Measurements from ENCODE around the gene UGT1A7. TPM values are rescaled to one million over a fixed set of nuclear protein-coding genes. Genes with fewer than 3 reads are reported as not detected.

The UGT1A7 gene
- polyA plus RNA-seq, 1 donor from 2014 or later, result not detected

DNA sequence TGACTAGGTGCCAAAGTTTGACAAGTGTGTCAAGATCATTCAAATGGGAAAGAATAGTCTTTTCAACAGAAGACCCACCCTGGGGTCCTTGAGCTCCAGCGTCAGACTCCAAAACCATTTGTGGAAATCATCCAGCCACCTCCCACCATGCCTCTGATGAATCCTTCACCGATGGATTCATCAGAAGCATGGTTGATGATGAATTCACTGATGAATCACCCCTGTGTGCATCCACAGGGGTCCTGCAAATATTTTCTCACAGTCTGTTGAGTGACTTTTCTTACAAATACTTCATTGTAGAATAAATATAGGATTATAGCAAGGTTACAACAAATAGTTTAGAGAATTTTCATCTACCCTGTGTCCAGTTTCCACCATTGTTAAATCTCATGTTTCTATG is 5.7 kb upstream of the UGT1A7 start:
- Histone ChIP-seq H3F3A (ENCODE audit: insufficient read depth, low read length, poor library complexity, severe bottlenecking) (no peaks in the 10 kb centered on the region), H3K4me2 (ENCODE audit: low read length) (no peak overlapping the region), H3K4me3 (ENCODE audit: low read length) (no peak overlapping the region), H3K79me2 (replicated peaks; ENCODE audit: insufficient read depth, low read length) (no peaks in the 10 kb centered on the region), H3K9me2 (ENCODE audit: insufficient read depth, low read length) (no peaks in the 10 kb centered on the region), H3K27me3 (ENCODE audit: insufficient read depth, low read depth, low read length) (no peaks in the 10 kb centered on the region), H3K27ac (ENCODE audit: low read length) (no peak overlapping the region), H4K20me1 (ENCODE audit: insufficient read depth) (no peaks in the 10 kb centered on the region), H3K36me3 (ENCODE audit: insufficient read depth, low read length) (no peaks in the 10 kb centered on the region), H2AFZ (ENCODE audit: low read depth, low read length) (no peak overlapping the region), H3K9ac (ENCODE audit: low read length) (no peak overlapping the region), H3K9me3 (ENCODE audit: low read length) (no peaks in the 10 kb centered on the region)
- TF ChIP-seq, protein P1, sequence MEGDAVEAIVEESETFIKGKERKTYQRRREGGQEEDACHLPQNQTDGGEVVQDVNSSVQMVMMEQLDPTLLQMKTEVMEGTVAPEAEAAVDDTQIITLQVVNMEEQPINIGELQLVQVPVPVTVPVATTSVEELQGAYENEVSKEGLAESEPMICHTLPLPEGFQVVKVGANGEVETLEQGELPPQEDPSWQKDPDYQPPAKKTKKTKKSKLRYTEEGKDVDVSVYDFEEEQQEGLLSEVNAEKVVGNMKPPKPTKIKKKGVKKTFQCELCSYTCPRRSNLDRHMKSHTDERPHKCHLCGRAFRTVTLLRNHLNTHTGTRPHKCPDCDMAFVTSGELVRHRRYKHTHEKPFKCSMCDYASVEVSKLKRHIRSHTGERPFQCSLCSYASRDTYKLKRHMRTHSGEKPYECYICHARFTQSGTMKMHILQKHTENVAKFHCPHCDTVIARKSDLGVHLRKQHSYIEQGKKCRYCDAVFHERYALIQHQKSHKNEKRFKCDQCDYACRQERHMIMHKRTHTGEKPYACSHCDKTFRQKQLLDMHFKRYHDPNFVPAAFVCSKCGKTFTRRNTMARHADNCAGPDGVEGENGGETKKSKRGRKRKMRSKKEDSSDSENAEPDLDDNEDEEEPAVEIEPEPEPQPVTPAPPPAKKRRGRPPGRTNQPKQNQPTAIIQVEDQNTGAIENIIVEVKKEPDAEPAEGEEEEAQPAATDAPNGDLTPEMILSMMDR (IDR thresholded peaks at IDR 0.05; ENCODE audit: poor library complexity, severe bottlenecking), result no peak
- TF ChIP-seq TAF1 (IDR thresholded peaks at IDR 0.05; ENCODE audit: low read depth) (no peak), EP300 (conservative IDR thresholded peaks at IDR 0.05; ENCODE audit: poor library complexity, severe bottlenecking) (no peak), MXI1 (conservative IDR thresholded peaks at IDR 0.05; ENCODE audit: poor library complexity, severe bottlenecking) (no peak), RAD21 (conservative IDR thresholded peaks at IDR 0.05) (no peak), EZH2 (IDR thresholded peaks at IDR 0.05; ENCODE audit: borderline replicate concordance, insufficient read depth, low read length, poor library complexity, severe bottlenecking) (no peak), SMC3 (conservative IDR thresholded peaks at IDR 0.05; ENCODE audit: poor library complexity) (no peak), POLR2AphosphoS5 (IDR thresholded peaks at IDR 0.05) (no peak)
- TF ChIP-seq, protein P2, sequence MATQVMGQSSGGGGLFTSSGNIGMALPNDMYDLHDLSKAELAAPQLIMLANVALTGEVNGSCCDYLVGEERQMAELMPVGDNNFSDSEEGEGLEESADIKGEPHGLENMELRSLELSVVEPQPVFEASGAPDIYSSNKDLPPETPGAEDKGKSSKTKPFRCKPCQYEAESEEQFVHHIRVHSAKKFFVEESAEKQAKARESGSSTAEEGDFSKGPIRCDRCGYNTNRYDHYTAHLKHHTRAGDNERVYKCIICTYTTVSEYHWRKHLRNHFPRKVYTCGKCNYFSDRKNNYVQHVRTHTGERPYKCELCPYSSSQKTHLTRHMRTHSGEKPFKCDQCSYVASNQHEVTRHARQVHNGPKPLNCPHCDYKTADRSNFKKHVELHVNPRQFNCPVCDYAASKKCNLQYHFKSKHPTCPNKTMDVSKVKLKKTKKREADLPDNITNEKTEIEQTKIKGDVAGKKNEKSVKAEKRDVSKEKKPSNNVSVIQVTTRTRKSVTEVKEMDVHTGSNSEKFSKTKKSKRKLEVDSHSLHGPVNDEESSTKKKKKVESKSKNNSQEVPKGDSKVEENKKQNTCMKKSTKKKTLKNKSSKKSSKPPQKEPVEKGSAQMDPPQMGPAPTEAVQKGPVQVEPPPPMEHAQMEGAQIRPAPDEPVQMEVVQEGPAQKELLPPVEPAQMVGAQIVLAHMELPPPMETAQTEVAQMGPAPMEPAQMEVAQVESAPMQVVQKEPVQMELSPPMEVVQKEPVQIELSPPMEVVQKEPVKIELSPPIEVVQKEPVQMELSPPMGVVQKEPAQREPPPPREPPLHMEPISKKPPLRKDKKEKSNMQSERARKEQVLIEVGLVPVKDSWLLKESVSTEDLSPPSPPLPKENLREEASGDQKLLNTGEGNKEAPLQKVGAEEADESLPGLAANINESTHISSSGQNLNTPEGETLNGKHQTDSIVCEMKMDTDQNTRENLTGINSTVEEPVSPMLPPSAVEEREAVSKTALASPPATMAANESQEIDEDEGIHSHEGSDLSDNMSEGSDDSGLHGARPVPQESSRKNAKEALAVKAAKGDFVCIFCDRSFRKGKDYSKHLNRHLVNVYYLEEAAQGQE (IDR thresholded peaks at IDR 0.05; ENCODE audit: borderline replicate concordance), result no peak

DNA sequence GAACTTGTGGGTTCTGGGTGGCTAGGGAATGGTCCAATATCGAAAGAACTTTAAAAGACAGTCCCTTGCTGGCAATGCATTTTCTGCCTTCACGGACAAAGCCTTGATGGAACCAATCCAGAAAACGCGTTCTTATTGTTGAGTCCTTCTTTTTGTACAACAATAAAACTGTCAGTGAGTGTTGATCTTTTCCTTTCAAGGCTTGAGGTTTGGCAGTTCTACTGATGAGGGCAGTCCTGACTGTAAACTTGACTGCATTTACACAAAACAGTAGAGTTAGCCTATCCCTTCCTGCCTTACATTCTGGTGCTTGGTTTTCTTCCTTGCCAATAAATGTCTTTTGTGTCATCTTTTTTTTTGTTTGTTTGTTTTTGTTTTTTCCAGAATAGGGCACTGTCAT is 2.5 kb upstream of the UGT1A7 start:
- no peak for TF ChIP-seq EP300 (conservative IDR thresholded peaks at IDR 0.05; ENCODE audit: poor library complexity, severe bottlenecking)
- no peak for TF ChIP-seq POLR2AphosphoS5 (IDR thresholded peaks at IDR 0.05)
- no peak for TF ChIP-seq SMC3 (conservative IDR thresholded peaks at IDR 0.05; ENCODE audit: poor library complexity)
- no peak for TF ChIP-seq TAF1 (IDR thresholded peaks at IDR 0.05; ENCODE audit: low read depth)
- no peak for TF ChIP-seq EZH2 (IDR thresholded peaks at IDR 0.05; ENCODE audit: borderline replicate concordance, insufficient read depth, low read length, poor library complexity, severe bottlenecking)
- TF ChIP-seq, protein P1 (IDR thresholded peaks at IDR 0.05; ENCODE audit: poor library complexity, severe bottlenecking), result no peak
- TF ChIP-seq MXI1 (conservative IDR thresholded peaks at IDR 0.05; ENCODE audit: poor library complexity, severe bottlenecking), result no peak
- TF ChIP-seq, protein P2 (IDR thresholded peaks at IDR 0.05; ENCODE audit: borderline replicate concordance), result no peak
- no peak for TF ChIP-seq RAD21 (conservative IDR thresholded peaks at IDR 0.05)
- Histone ChIP-seq H3K9ac (ENCODE audit: low read length) (no peak overlapping the region), H3K79me2 (replicated peaks; ENCODE audit: insufficient read depth, low read length) (no peaks in the 10 kb centered on the region), H3K36me3 (ENCODE audit: insufficient read depth, low read length) (no peaks in the 10 kb centered on the region), H3K4me3 (ENCODE audit: low read length) (no peak overlapping the region), H3F3A (ENCODE audit: insufficient read depth, low read length, poor library complexity, severe bottlenecking) (no peaks in the 10 kb centered on the region), H2AFZ (ENCODE audit: low read depth, low read length) (no peak overlapping the region), H3K9me3 (ENCODE audit: low read length) (no peaks in the 10 kb centered on the region), H3K27ac (ENCODE audit: low read length) (no peak overlapping the region), H3K9me2 (ENCODE audit: insufficient read depth, low read length) (no peaks in the 10 kb centered on the region), H4K20me1 (ENCODE audit: insufficient read depth) (no peaks in the 10 kb centered on the region), H3K27me3 (ENCODE audit: insufficient read depth, low read depth, low read length) (no peaks in the 10 kb centered on the region), H3K4me2 (ENCODE audit: low read length) (no peak overlapping the region)
